Testis (tissue), 2 donors: ENCODE measurements around the gene CES5A.

Source experiments
- POLR2A ChIP-seq: fragments of 450-650 bp; IDR thresholded peaks from one replicate; pipeline ENCODE4 v1.6.1; 2017; ENCODE audit warnings: antibody characterized with exemption, mild to moderate bottlenecking, moderate library complexity
- TF ChIP-seq, protein P1 (sequence below), 3 experiments: fragments of 450-650 bp in 2 of 3; fragments of 200-600 bp in 1 of 3; sonication (generic) in 1 of 3; IDR thresholded peaks; one replicate each; pipeline ENCODE4 v1.5.1; 2016 to 2019; ENCODE audit warnings: antibody characterized with exemption in 3 of 3, mild to moderate bottlenecking in 2 of 3, moderate library complexity in 1 of 3

DNA sequence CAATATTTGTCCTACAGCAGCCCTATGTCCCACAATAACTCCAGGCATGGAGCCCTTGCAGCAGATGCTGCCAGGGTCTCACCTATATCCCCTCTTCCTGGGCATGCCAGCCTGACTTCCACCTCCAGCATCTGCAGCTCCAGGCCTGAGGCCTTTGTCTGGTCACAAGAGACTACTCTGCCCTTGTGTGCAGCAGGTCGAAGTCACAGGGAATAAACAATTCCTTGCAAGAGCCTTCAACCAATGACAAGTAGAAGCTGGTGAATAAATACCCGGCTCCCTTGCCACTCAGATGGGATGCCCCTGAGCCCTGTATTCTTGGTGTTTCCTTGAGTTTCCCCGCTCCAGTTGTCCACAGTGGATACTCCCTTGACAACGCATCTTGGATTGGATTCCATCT, 65.3 kb downstream of the CES5A start:
- TF ChIP-seq, protein P1, sequence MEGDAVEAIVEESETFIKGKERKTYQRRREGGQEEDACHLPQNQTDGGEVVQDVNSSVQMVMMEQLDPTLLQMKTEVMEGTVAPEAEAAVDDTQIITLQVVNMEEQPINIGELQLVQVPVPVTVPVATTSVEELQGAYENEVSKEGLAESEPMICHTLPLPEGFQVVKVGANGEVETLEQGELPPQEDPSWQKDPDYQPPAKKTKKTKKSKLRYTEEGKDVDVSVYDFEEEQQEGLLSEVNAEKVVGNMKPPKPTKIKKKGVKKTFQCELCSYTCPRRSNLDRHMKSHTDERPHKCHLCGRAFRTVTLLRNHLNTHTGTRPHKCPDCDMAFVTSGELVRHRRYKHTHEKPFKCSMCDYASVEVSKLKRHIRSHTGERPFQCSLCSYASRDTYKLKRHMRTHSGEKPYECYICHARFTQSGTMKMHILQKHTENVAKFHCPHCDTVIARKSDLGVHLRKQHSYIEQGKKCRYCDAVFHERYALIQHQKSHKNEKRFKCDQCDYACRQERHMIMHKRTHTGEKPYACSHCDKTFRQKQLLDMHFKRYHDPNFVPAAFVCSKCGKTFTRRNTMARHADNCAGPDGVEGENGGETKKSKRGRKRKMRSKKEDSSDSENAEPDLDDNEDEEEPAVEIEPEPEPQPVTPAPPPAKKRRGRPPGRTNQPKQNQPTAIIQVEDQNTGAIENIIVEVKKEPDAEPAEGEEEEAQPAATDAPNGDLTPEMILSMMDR (IDR thresholded peaks at IDR 0.05) = no peak
- no peak for TF ChIP-seq POLR2A
